GM18907 (cell line): ENCODE measurements around the gene KRT76.

Source experiments
- ATAC-seq: cut with Tn5 transposase; IDR thresholded peaks from one replicate; pipeline ENCODE4 v1.9.1; 2021; ENCODE audit warnings: mild to moderate bottlenecking, moderate library complexity; ENCODE audit not compliant: unreplicated experiment

KRT76 gene

GRCh38 chr12:52787324-52788191, 10.4 kb upstream of the KRT76 start:
- ATAC-seq: no peak

- no peak for ATAC-seq
Measured at GRCh38 chr12:52784909-52785308, 7.8 kb upstream of the KRT76 start.

- ATAC-seq: no peak
Measured at GRCh38 chr12:52783563-52784316, 6.6 kb upstream of the KRT76 start.

GRCh38 chr12:52782502-52782901, 5.4 kb upstream of the KRT76 start:
- no peak for ATAC-seq

GRCh38 chr12:52781399-52782082, 4.4 kb upstream of the KRT76 start:
- no peak for ATAC-seq

GRCh38 chr12:52779914-52780313, 2.8 kb upstream of the KRT76 start:
- no peak for ATAC-seq

- ATAC-seq: no peak
Measured at GRCh38 chr12:52778833-52779232, 1.7 kb upstream of the KRT76 start.

GRCh38 chr12:52777566-52777965, 421 bp upstream of the KRT76 start:
- no peak for ATAC-seq

GRCh38 chr12:52776435-52776834, 710 bp downstream of the KRT76 start:
- ATAC-seq: no peak

GRCh38 chr12:52774629-52775250, 2.4 kb downstream of the KRT76 start:
- ATAC-seq: no peak

GRCh38 chr12:52772772-52773171, 4.4 kb downstream of the KRT76 start:
- no peak for ATAC-seq

- no peak for ATAC-seq
Measured at GRCh38 chr12:52772188-52772587, 5.0 kb downstream of the KRT76 start.

- ATAC-seq: no peak
Measured at GRCh38 chr12:52771505-52771904, 5.6 kb downstream of the KRT76 start.

GRCh38 chr12:52771088-52771487, 6.1 kb downstream of the KRT76 start:
- no peak for ATAC-seq

- no peak for ATAC-seq
Measured at GRCh38 chr12:52769946-52770345, 7.2 kb downstream of the KRT76 start.

GRCh38 chr12:52769354-52769753, 7.8 kb downstream of the KRT76 start:
- no peak for ATAC-seq

- no peak for ATAC-seq
Measured at GRCh38 chr12:52768479-52769200, 8.5 kb downstream of the KRT76 start.

GRCh38 chr12:52767427-52767826, 9.7 kb downstream of the KRT76 start:
- ATAC-seq: no peak

GRCh38 chr12:52767020-52767379, 10.1 kb downstream of the KRT76 start:
- no peak for ATAC-seq

GRCh38 chr12:52766351-52767019, 10.7 kb downstream of the KRT76 start:
- no peak for ATAC-seq
